HepG2 (cell line): ENCODE results near the gene CYBRD1. TPM values are rescaled to one million over a fixed set of nuclear protein-coding genes. Genes with fewer than 3 reads are reported as not detected.

Experiments used
- ATAC-seq: fragments of 200-7000 bp; cut with Tn5 transposase; 3 replicates; pipeline ENCODE4 v1.9.1; 2020; ENCODE audit warnings: mild to moderate bottlenecking, moderate library complexity
- BruUV-seq: library from RNA; stranded (reverse); fragments of 400-500 nt; replicated peaks from 2 replicates; lab custom pipeline; 2021; lab: Mats Ljungman, UMichigan
- CTCF ChIA-PET: fragments of 300-600 bp; formaldehyde crosslinking; extraction: SDS; loops from one replicate; lab custom pipeline; 2021; ENCODE audit warnings: low total read pairs, inconsistent platforms, low intra/inter-chr PET ratio; lab: Yijun Ruan, JAX
- POLR2A ChIA-PET: fragments of 350-600 bp; sonication (Branson Sonifier 250); formaldehyde crosslinking; loops from one replicate; lab custom pipeline; 2020; ENCODE audit warnings: antibody characterized with exemption, inconsistent platforms; lab: Yijun Ruan, JAX
- DNase-seq: peaks from one replicate; pipeline ENCODE4 v3.0.0-alpha.2; 2015; ENCODE audit warnings: low spot score
- FAIRE-seq: peaks from 3 replicates; lab custom pipeline; 2011; peaks lifted over from hg19 to GRCh38; lab: Jason Lieb, UNC
- H2AFZ ChIP-seq: one replicate; pipeline ENCODE4 v1.6.1; 2011; ENCODE audit warnings: low read length, inconsistent platforms
- H3K27ac ChIP-seq: fragments of 300-600 bp; 3 replicates; pipeline ENCODE4 v1.8.0; 2011; ENCODE audit warnings: mixed run types, mild to moderate bottlenecking, mixed read lengths, low read length, inconsistent platforms; ENCODE audit not compliant: insufficient read depth; ENCODE audit errors: extremely low read length
- H3K27me3 ChIP-seq, 2 experiments: fragments of 200-600 bp in 1 of 2; 2 replicates in 1 of 2; 3 replicates in 1 of 2; pipeline versions ENCODE4 v1.6.0 to v1.8.0; 2011; ENCODE audit warnings: low read length in 2 of 2, mild to moderate bottlenecking in 2 of 2, moderate library complexity in 2 of 2, inconsistent platforms in 1 of 2; ENCODE audit not compliant: insufficient read depth in 2 of 2, control insufficient read depth in 1 of 2
- H3K36me3 ChIP-seq, 2 experiments: fragments of 200-600 bp in 1 of 2; replicated peaks in 1 of 2; 2 replicates in 1 of 2; 3 replicates in 1 of 2; pipeline versions ENCODE4 v1.5.1 to v1.8.0; 2011; ENCODE audit warnings: low read length in 2 of 2, inconsistent platforms in 1 of 2; ENCODE audit not compliant: insufficient read depth in 2 of 2, control insufficient read depth in 1 of 2
- H3K4me1 ChIP-seq: 2 replicates; pipeline ENCODE4 v1.5.1; 2012; ENCODE audit warnings: low read length, inconsistent platforms; ENCODE audit not compliant: insufficient read depth
- H3K4me2 ChIP-seq: 2 replicates; pipeline ENCODE4 v1.6.0; 2011; ENCODE audit warnings: low read depth, low read length, inconsistent platforms
- H3K4me3 ChIP-seq, 3 experiments: fragments of 200-600 bp in 1 of 3; sonication (generic), shearing (Covaris generic) in 1 of 3; replicated peaks in 1 of 3; 2 replicates each; pipeline ENCODE4 v1.5.1; 2011 to 2016; ENCODE audit warnings: low read length in 3 of 3, inconsistent platforms in 2 of 3, low read depth in 2 of 3, mild to moderate bottlenecking in 2 of 3, control low read depth in 1 of 3, mixed read lengths in 1 of 3; ENCODE audit not compliant: insufficient read depth in 1 of 3
- H3K79me2 ChIP-seq: one replicate; pipeline ENCODE4 v1.6.1; 2011; ENCODE audit warnings: low read length, inconsistent platforms; ENCODE audit not compliant: insufficient read depth
- H3K9ac ChIP-seq: 2 replicates; pipeline ENCODE4 v1.6.0; 2011; ENCODE audit warnings: mild to moderate bottlenecking, low read depth, low read length, inconsistent platforms; ENCODE audit not compliant: insufficient read depth
- H3K9me3 ChIP-seq: 2 replicates; pipeline ENCODE4 v1.5.1; 2012; ENCODE audit warnings: mild to moderate bottlenecking, low read length
- H4K20me1 ChIP-seq: 2 replicates; pipeline ENCODE4 v1.6.0; 2011; ENCODE audit warnings: inconsistent platforms, mild to moderate bottlenecking, low read length, moderate library complexity; ENCODE audit not compliant: insufficient read depth
- FOXM1 ChIP-seq: sonication (generic); formaldehyde crosslinking; IDR thresholded peaks from 2 replicates; pipeline ENCODE4 v1.5.0; 2020; ENCODE audit warnings: missing genetic modification reagents
- GTF3A ChIP-seq: sonication (generic); formaldehyde crosslinking; conservative IDR thresholded peaks from 2 replicates; pipeline ENCODE4 v1.4.0; 2020; ENCODE audit warnings: mild to moderate bottlenecking, missing genetic modification reagents
- HOXA9 ChIP-seq: sonication (generic); formaldehyde crosslinking; IDR thresholded peaks from 2 replicates; pipeline ENCODE4 v1.8.1; 2022; ENCODE audit warnings: missing genetic modification reagents, mild to moderate bottlenecking, moderate library complexity, borderline replicate concordance
- NR3C1 ChIP-seq: sonication (generic); formaldehyde crosslinking; IDR thresholded peaks from 2 replicates; pipeline ENCODE4 v1.4.0; 2020; ENCODE audit warnings: missing genetic modification reagents
- ZNF75D ChIP-seq: sonication (generic); formaldehyde crosslinking; IDR thresholded peaks from 2 replicates; pipeline ENCODE4 v1.8.1; 2023; ENCODE audit warnings: missing genetic modification reagents, mild to moderate bottlenecking, borderline replicate concordance
- WGBS: methylation state at CpG from one replicate; pipeline ENCODE4 v1.1.6; 2017; ENCODE audit warnings: low lambda C conversion rate; 5-methylcytosine and 5-hydroxymethylcytosine counted together
- in situ Hi-C: cut with HindIII; loops from 2 replicates; pipeline ENCODE4 v1.10.0; 2017; ENCODE audit warnings: low pct_unique_long_range_greater_than_20kb; ENCODE audit not compliant: extremely low pct_ligation_motif_present
- intact Hi-C: fragments of 100-400 bp; cut with micrococcal nuclease; formaldehyde crosslinking; loops from one replicate; pipeline ENCODE4 v1.10.0; 2022; ENCODE audit not compliant: unreplicated experiment
- polyA plus RNA-seq, 8 experiments: library from polyadenylated mRNA; depleted of rRNA in 3 of 8; stranded (reverse) in 7 of 8; unstranded in 1 of 8; fragments of >200 nt; fragmentation: Illumina TruSeq in 4 of 8; extraction: Trizol in 4 of 8; gene quantifications; 2 replicates each; pipeline versions ENCODE4 v1.2.1 to v1.2.3, GENCODE V29; 2011 to 2016; ENCODE audit warnings: low read depth in 4 of 8, missing spikeins in 1 of 8, mixed read lengths in 1 of 8; ENCODE audit not compliant: insufficient read depth in 1 of 8
- total RNA-seq, 5 experiments: library from RNA; depleted of rRNA; stranded (reverse); fragments of >200 nt; fragmentation: Illumina TruSeq; extraction: Trizol; gene quantifications; 2 replicates each; pipeline ENCODE4 v1.2.3, GENCODE V29; 2016; ENCODE audit warnings: low read depth in 1 of 5
- TF ChIP-seq, protein P1 (sequence below): sonication (generic); formaldehyde crosslinking; IDR thresholded peaks from 2 replicates; pipeline ENCODE4 v1.9.0; 2021; ENCODE audit warnings: missing genetic modification reagents, mild to moderate bottlenecking, borderline replicate concordance
- TF ChIP-seq, protein P2 (sequence below): sonication (generic); formaldehyde crosslinking; IDR thresholded peaks from 2 replicates; pipeline ENCODE4 v1.4.0; 2020; ENCODE audit warnings: missing genetic modification reagents, borderline replicate concordance
- TF ChIP-seq, protein P3 (sequence below), 2 experiments: fragments of 450-650 bp in 1 of 2; sonication (generic) in 1 of 2; formaldehyde crosslinking in 1 of 2; IDR thresholded peaks; 2 replicates each; pipeline versions ENCODE4 v1.6.1 to v1.8.0; 2016 to 2022; ENCODE audit warnings: antibody characterized with exemption in 1 of 2, mild to moderate bottlenecking in 1 of 2, missing genetic modification reagents in 1 of 2

The CYBRD1 gene
- total and polyA plus RNA-seq, 2 of the 13 experiments (the other 11 are each of a cell fraction or from before 2014, with no cell fraction given): 0.13 to 0.42 TPM

DNA sequence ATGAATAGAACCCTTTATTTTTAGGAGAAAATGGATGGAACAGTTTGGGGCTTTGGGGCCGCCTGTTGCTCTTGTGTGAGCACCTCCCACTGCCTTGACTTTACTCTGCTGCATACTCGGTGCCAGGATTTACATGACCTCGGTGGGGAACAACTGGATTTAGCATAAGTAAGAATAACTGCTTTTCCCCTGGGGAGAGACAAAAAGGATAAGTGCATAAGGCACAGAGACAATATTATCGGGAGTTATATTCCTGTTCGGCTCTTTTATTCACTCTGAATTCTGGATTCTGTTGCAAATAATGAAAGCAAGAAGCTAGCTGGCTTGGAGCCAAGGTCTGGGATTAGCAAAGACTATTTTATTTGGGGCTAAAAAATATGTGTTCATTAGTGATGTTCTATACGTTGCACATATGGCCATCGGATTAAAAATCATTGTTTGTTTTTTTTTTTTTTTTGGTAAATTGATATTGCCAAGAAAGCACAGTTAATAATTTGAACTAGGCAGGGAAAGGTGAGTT is 69.8 kb downstream of the CYBRD1 start:
- no peak overlapping the region for H3K27ac ChIP-seq
- no peaks in the 10 kb centered on the region for H3K36me3 ChIP-seq
- no peaks in the 10 kb centered on the region for H3K9me3 ChIP-seq
- in situ Hi-C loops (no loop called here), intact Hi-C loops (no loop called here)
- no peak for ATAC-seq
- no peak overlapping the region for H3K9ac ChIP-seq
- H2AFZ ChIP-seq: no peak overlapping the region
- WGBS: 5% methylated on average over 7 of the region's 7 CpGs
- no peaks in the 10 kb centered on the region for H3K4me1 ChIP-seq
- ChIA-PET CTCF (no interaction called here), POLR2A (no interaction called here)
- H3K79me2 ChIP-seq: no peaks in the 10 kb centered on the region
- FAIRE-seq: no peak
- no TSS peak for BruUV-seq
- no peak for DNase-seq
- peaks cover 1 to 18% of the 10 kb centered on the region in 2 experiments; a peak in 4 of 5 replicates for H3K27me3 ChIP-seq
- H4K20me1 ChIP-seq: no peaks in the 10 kb centered on the region
- H3K4me3 ChIP-seq: no peak overlapping the region
- peak overlapping the region; percentile 10; the same call in 1 of the 2 replicates for H3K4me2 ChIP-seq
- TF ChIP-seq GTF3A (CRISPR knock-in tag) (no peak), ZNF75D (CRISPR knock-in tag) (no peak), FOXM1 (no peak), NR3C1 (no peak), HOXA9 (CRISPR knock-in tag) (no peak)
- TF ChIP-seq, protein P1, sequence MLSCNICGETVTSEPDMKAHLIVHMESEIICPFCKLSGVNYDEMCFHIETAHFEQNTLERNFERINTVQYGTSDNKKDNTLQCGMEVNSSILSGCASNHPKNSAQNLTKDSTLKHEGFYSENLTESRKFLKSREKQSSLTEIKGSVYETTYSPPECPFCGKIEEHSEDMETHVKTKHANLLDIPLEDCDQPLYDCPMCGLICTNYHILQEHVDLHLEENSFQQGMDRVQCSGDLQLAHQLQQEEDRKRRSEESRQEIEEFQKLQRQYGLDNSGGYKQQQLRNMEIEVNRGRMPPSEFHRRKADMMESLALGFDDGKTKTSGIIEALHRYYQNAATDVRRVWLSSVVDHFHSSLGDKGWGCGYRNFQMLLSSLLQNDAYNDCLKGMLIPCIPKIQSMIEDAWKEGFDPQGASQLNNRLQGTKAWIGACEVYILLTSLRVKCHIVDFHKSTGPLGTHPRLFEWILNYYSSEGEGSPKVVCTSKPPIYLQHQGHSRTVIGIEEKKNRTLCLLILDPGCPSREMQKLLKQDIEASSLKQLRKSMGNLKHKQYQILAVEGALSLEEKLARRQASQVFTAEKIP: no peak
- TF ChIP-seq, protein P2, sequence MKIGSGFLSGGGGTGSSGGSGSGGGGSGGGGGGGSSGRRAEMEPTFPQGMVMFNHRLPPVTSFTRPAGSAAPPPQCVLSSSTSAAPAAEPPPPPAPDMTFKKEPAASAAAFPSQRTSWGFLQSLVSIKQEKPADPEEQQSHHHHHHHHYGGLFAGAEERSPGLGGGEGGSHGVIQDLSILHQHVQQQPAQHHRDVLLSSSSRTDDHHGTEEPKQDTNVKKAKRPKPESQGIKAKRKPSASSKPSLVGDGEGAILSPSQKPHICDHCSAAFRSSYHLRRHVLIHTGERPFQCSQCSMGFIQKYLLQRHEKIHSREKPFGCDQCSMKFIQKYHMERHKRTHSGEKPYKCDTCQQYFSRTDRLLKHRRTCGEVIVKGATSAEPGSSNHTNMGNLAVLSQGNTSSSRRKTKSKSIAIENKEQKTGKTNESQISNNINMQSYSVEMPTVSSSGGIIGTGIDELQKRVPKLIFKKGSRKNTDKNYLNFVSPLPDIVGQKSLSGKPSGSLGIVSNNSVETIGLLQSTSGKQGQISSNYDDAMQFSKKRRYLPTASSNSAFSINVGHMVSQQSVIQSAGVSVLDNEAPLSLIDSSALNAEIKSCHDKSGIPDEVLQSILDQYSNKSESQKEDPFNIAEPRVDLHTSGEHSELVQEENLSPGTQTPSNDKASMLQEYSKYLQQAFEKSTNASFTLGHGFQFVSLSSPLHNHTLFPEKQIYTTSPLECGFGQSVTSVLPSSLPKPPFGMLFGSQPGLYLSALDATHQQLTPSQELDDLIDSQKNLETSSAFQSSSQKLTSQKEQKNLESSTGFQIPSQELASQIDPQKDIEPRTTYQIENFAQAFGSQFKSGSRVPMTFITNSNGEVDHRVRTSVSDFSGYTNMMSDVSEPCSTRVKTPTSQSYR (CRISPR knock-in tag): no peak
- TF ChIP-seq, protein P3, sequence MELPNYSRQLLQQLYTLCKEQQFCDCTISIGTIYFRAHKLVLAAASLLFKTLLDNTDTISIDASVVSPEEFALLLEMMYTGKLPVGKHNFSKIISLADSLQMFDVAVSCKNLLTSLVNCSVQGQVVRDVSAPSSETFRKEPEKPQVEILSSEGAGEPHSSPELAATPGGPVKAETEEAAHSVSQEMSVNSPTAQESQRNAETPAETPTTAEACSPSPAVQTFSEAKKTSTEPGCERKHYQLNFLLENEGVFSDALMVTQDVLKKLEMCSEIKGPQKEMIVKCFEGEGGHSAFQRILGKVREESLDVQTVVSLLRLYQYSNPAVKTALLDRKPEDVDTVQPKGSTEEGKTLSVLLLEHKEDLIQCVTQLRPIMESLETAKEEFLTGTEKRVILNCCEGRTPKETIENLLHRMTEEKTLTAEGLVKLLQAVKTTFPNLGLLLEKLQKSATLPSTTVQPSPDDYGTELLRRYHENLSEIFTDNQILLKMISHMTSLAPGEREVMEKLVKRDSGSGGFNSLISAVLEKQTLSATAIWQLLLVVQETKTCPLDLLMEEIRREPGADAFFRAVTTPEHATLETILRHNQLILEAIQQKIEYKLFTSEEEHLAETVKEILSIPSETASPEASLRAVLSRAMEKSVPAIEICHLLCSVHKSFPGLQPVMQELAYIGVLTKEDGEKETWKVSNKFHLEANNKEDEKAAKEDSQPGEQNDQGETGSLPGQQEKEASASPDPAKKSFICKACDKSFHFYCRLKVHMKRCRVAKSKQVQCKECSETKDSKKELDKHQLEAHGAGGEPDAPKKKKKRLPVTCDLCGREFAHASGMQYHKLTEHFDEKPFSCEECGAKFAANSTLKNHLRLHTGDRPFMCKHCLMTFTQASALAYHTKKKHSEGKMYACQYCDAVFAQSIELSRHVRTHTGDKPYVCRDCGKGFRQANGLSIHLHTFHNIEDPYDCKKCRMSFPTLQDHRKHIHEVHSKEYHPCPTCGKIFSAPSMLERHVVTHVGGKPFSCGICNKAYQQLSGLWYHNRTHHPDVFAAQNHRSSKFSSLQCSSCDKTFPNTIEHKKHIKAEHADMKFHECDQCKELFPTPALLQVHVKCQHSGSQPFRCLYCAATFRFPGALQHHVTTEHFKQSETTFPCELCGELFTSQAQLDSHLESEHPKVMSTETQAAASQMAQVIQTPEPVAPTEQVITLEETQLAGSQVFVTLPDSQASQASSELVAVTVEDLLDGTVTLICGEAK (IDR thresholded peaks at IDR 0.05): no peak
- TF ChIP-seq, protein P3 (CRISPR knock-in tag; IDR thresholded peaks at IDR 0.05): no peak
